Panc1 (cell line): ENCODE results near the gene PHLDB1. TPM values are rescaled to one million over a fixed set of nuclear protein-coding genes. Genes with fewer than 3 reads are reported as not detected.

Source experiments
- ATAC-seq: fragments of 200-7000 bp; cut with Tn5 transposase; 2 replicates; pipeline ENCODE4 v1.9.1; 2020; ENCODE audit warnings: mild to moderate bottlenecking, moderate library complexity
- BruUV-seq: library from RNA; stranded (reverse); fragments of 400-500 nt; replicated peaks from 2 replicates; lab custom pipeline; 2021; lab: Mats Ljungman, UMichigan
- CTCF ChIA-PET: fragments of 300-600 bp; sonication (Branson Sonifier 250); formaldehyde crosslinking; loops from one replicate; lab custom pipeline; 2022; ENCODE audit warnings: antibody characterized with exemption; lab: Charles Lee
- POLR2A ChIA-PET: fragments of 300-600 bp; sonication (Branson Sonifier 250); formaldehyde crosslinking; loops from one replicate; lab custom pipeline; 2022; ENCODE audit warnings: antibody characterized with exemption; lab: Charles Lee
- DNase-seq: peaks from one replicate; pipeline ENCODE4 v3.0.0-alpha.2; 2010; ENCODE audit warnings: low read depth, low spot score
- H3K27ac ChIP-seq: 2 replicates; pipeline ENCODE4 v1.5.1; 2011; ENCODE audit warnings: mild to moderate bottlenecking, low read length, inconsistent platforms
- H3K27me3 ChIP-seq: fragments of 200-500 bp; sonication (Bioruptor generic); 2 replicates; pipeline ENCODE4 v1.6.0; 2014; ENCODE audit warnings: low read length, inconsistent platforms; ENCODE audit not compliant: control insufficient read depth, insufficient read depth
- H3K36me3 ChIP-seq: fragments of 200-500 bp; sonication (Bioruptor generic); 2 replicates; pipeline ENCODE4 v1.5.1; 2014; ENCODE audit warnings: inconsistent platforms, mild to moderate bottlenecking, low read length, moderate library complexity; ENCODE audit not compliant: control insufficient read depth, insufficient read depth
- H3K4me1 ChIP-seq: 2 replicates; pipeline ENCODE4 v1.5.1; 2011; ENCODE audit warnings: inconsistent platforms, mild to moderate bottlenecking, low read length, moderate library complexity; ENCODE audit not compliant: control insufficient read depth, insufficient read depth
- H3K4me3 ChIP-seq, 2 experiments: 2 replicates each; pipeline ENCODE4 v1.5.1; 2011 to 2012; ENCODE audit warnings: low read depth in 2 of 2, low read length in 2 of 2, mild to moderate bottlenecking in 2 of 2, inconsistent platforms in 1 of 2, moderate library complexity in 1 of 2
- H3K9me3 ChIP-seq: fragments of 200-500 bp; sonication (Bioruptor generic); 2 replicates; pipeline ENCODE4 v1.5.1; 2014; ENCODE audit warnings: low read depth, mild to moderate bottlenecking, inconsistent platforms, low read length, moderate library complexity; ENCODE audit not compliant: control insufficient read depth, insufficient read depth
- CTCF ChIP-seq: fragments of 450-650 bp; IDR thresholded peaks from 2 replicates; pipeline ENCODE4 v1.5.1; 2017; ENCODE audit warnings: mild to moderate bottlenecking
- POLR2AphosphoS5 ChIP-seq: IDR thresholded peaks from 2 replicates; pipeline ENCODE4 v1.6.1; 2012; ENCODE audit warnings: mild to moderate bottlenecking, low read depth, low read length, moderate library complexity
- SIN3A ChIP-seq: IDR thresholded peaks from 2 replicates; pipeline ENCODE4 v1.6.1; 2012; ENCODE audit warnings: low read depth, mild to moderate bottlenecking, low read length, moderate library complexity, borderline replicate concordance; ENCODE audit not compliant: insufficient read depth
- TCF7L2 ChIP-seq: IDR thresholded peaks from 2 replicates; pipeline ENCODE4 v1.6.1; 2011; ENCODE audit warnings: mild to moderate bottlenecking, low read depth, low read length, inconsistent platforms
- in situ Hi-C: cut with HindIII; loops from 2 replicates; pipeline ENCODE4 v1.10.0; 2016; ENCODE audit warnings: low sequenced_read_pairs, low pct_unique_long_range_greater_than_20kb
- intact Hi-C: fragments of 100-400 bp; cut with micrococcal nuclease; formaldehyde crosslinking; loops from one replicate; pipeline ENCODE4 v1.10.0; 2022; ENCODE audit not compliant: unreplicated experiment
- total RNA-seq: library from RNA; stranded (reverse); gene quantifications from one replicate; pipeline ENCODE4 v1.2.1, GENCODE V29; 2021; ENCODE audit not compliant: unreplicated experiment
- TF ChIP-seq, protein P1 (sequence below), 2 experiments: IDR thresholded peaks; 2 replicates each; pipeline ENCODE4 v1.6.1; 2011 to 2012; ENCODE audit warnings: low read depth in 2 of 2, control low read depth in 1 of 2, low read length in 1 of 2, mild to moderate bottlenecking in 1 of 2, moderate library complexity in 1 of 2; ENCODE audit not compliant: insufficient read depth in 1 of 2

The PHLDB1 gene
- total RNA-seq, 1 experiment from 2014 or later: 97.7 TPM

GRCh38 chr11:118691926-118692830, 84.8 kb downstream of the PHLDB1 start:
- CTCF ChIA-PET: no interaction called here
- no peak overlapping the region for H3K27ac ChIP-seq
- in situ Hi-C loops: no loop called here
- no peak for ATAC-seq
- no peaks in the 10 kb centered on the region for H3K9me3 ChIP-seq
- intact Hi-C loops: loop anchor here (5.0 kb wide), 1 partner anchor 85 kb away; no protein-coding TSS in a partner anchor
- H3K27me3 ChIP-seq: no peaks in the 10 kb centered on the region
- no TSS peak for BruUV-seq
- no peaks in the 10 kb centered on the region for H3K36me3 ChIP-seq
- H3K4me3 ChIP-seq: no peak overlapping the region
- H3K4me1 ChIP-seq: peaks cover 3% of the 10 kb centered on the region
- POLR2A ChIA-PET: no interaction called here
- TF ChIP-seq TCF7L2 (no peak), SIN3A (no peak), POLR2AphosphoS5 (no peak), CTCF (no peak)
- TF ChIP-seq, protein P1, sequence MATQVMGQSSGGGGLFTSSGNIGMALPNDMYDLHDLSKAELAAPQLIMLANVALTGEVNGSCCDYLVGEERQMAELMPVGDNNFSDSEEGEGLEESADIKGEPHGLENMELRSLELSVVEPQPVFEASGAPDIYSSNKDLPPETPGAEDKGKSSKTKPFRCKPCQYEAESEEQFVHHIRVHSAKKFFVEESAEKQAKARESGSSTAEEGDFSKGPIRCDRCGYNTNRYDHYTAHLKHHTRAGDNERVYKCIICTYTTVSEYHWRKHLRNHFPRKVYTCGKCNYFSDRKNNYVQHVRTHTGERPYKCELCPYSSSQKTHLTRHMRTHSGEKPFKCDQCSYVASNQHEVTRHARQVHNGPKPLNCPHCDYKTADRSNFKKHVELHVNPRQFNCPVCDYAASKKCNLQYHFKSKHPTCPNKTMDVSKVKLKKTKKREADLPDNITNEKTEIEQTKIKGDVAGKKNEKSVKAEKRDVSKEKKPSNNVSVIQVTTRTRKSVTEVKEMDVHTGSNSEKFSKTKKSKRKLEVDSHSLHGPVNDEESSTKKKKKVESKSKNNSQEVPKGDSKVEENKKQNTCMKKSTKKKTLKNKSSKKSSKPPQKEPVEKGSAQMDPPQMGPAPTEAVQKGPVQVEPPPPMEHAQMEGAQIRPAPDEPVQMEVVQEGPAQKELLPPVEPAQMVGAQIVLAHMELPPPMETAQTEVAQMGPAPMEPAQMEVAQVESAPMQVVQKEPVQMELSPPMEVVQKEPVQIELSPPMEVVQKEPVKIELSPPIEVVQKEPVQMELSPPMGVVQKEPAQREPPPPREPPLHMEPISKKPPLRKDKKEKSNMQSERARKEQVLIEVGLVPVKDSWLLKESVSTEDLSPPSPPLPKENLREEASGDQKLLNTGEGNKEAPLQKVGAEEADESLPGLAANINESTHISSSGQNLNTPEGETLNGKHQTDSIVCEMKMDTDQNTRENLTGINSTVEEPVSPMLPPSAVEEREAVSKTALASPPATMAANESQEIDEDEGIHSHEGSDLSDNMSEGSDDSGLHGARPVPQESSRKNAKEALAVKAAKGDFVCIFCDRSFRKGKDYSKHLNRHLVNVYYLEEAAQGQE (IDR thresholded peaks at IDR 0.05; ENCODE audit: insufficient read depth in 1 of 2, low read depth in 2 of 2, low read length in 1 of 2): no peak
- DNase-seq: no peak

GRCh38 chr11:118694185-118694584, 86.8 kb downstream of the PHLDB1 start:
- BruUV-seq: no TSS peak
- Histone ChIP-seq H3K4me1 (peaks cover 3% of the 10 kb centered on the region), H3K4me3 (no peak overlapping the region), H3K36me3 (no peaks in the 10 kb centered on the region), H3K27ac (no peak overlapping the region), H3K27me3 (no peaks in the 10 kb centered on the region), H3K9me3 (no peaks in the 10 kb centered on the region)
- in situ Hi-C loops (no loop called here), intact Hi-C loops (loop anchor here (5.0 kb wide), 1 partner anchor 83 kb away; no protein-coding TSS in a partner anchor)
- ATAC-seq (no peak), DNase-seq (no peak)
- TF ChIP-seq POLR2AphosphoS5 (no peak), TCF7L2 (no peak), CTCF (no peak), SIN3A (no peak)
- TF ChIP-seq, protein P1 (IDR thresholded peaks at IDR 0.05; ENCODE audit: insufficient read depth in 1 of 2, low read depth in 2 of 2, low read length in 1 of 2): no peak
- ChIA-PET CTCF (interaction anchor here (0.7 kb wide), 1 partner anchor 59 kb away, joined by 3 read pairs; no protein-coding TSS in a partner anchor), POLR2A (interaction anchor here (0.6 kb wide), 1 partner anchor 248 kb away, joined by 15 read pairs; no protein-coding TSS in a partner anchor)
